ENCODE measurements around the gene LPIN1.

DNA sequence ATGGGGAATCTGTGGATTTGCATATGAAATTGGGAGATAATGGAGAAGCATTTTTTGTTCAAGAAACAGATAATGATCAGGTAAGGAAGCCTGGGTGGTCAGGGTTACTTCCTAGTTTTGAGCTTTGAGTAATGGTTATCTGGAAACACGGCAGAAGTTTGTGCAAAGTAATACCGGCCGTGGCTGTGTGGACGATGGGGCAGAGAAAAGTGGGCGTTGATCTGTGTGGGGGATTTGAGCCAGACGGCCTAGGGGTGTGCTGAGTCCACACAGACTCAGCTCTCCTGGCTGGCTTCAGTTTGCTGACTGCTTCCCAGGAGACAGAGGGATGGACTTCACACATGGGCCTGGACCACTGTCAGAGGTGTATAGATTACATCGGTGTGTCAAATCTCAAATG, 21.3 kb downstream of the LPIN1 start:
- TF ChIP-seq POLR2A (IDR thresholded peaks at IDR 0.05; ENCODE audit: low read length) (no peak), GATA1 (IDR thresholded peaks at IDR 0.05; ENCODE audit: low read depth, low read length) (no peak)
